Endothelial cell of umbilical vein (primary cell): Measurements from ENCODE around the gene EPB41L4B. TPM values are rescaled to one million over a fixed set of nuclear protein-coding genes. Genes with fewer than 3 reads are reported as not detected.
"Not testable (repeated sequence)": the region's sequence is repeated elsewhere in the genome, so short reads cannot be mapped to it uniquely, and the experiment has no call there.

ENCODE experiments used
- BruUV-seq: library from RNA; stranded (reverse); fragments of 400-500 nt; replicated peaks from 2 replicates; lab custom pipeline; 2021; lab: Mats Ljungman, UMichigan
- CTCF ChIA-PET: fragments of 300-600, 350-600 bp; sonication (Branson Sonifier 250); formaldehyde crosslinking; loops from one replicate; lab custom pipeline; 2021; ENCODE audit warnings: antibody characterized with exemption, inconsistent platforms; lab: Charles Lee
- POLR2A ChIA-PET: fragments of 300-600, 350-600 bp; sonication (Branson Sonifier 250); formaldehyde crosslinking; loops from one replicate; lab custom pipeline; 2021; ENCODE audit warnings: antibody characterized with exemption, inconsistent platforms; lab: Charles Lee
- DNase-seq: peaks from one replicate; pipeline ENCODE4 v3.0.0-alpha.2; 2011; ENCODE audit warnings: low read depth, low spot score
- FAIRE-seq: peaks from 2 replicates; lab custom pipeline; 2011; peaks lifted over from hg19 to GRCh38; lab: Jason Lieb, UNC
- H2AFZ ChIP-seq: 2 replicates; pipeline ENCODE4 v1.6.0; 2012; ENCODE audit warnings: low read depth, low read length, control low read depth, inconsistent platforms
- H3K27ac ChIP-seq: 2 replicates; pipeline ENCODE4 v1.5.1; 2011; ENCODE audit warnings: low read depth, mild to moderate bottlenecking, control low read depth, low read length, moderate library complexity; ENCODE audit not compliant: insufficient read depth
- H3K27me3 ChIP-seq, 2 experiments: 2 replicates each; pipeline versions ENCODE4 v1.6.0 to v1.6.1; 2011; ENCODE audit warnings: low read length in 2 of 2, mixed read lengths in 1 of 2; ENCODE audit not compliant: control insufficient read depth in 2 of 2, insufficient read depth in 2 of 2
- H3K36me3 ChIP-seq, 2 experiments: 2 replicates in 1 of 2; 3 replicates in 1 of 2; pipeline ENCODE4 v1.5.1; 2011; ENCODE audit warnings: low read length in 2 of 2, mild to moderate bottlenecking in 1 of 2, moderate library complexity in 1 of 2; ENCODE audit not compliant: control insufficient read depth in 2 of 2, insufficient read depth in 2 of 2; ENCODE audit errors: extremely low read depth in 1 of 2
- H3K4me1 ChIP-seq: 3 replicates; pipeline ENCODE4 v1.5.1; 2011; ENCODE audit warnings: mild to moderate bottlenecking, low read length; ENCODE audit not compliant: control insufficient read depth, insufficient read depth; ENCODE audit errors: extremely low read depth
- H3K4me2 ChIP-seq: 2 replicates; pipeline ENCODE4 v1.6.1; 2011; ENCODE audit warnings: low read length, control low read depth, mixed read lengths; ENCODE audit not compliant: insufficient read depth
- H3K4me3 ChIP-seq, 3 experiments: fragments of 200-600 bp in 1 of 3; sonication (generic), shearing (Covaris generic) in 1 of 3; replicated peaks in 1 of 3; 2 replicates each; pipeline ENCODE4 v1.5.1; 2011 to 2016; ENCODE audit warnings: control low read depth in 3 of 3, low read length in 3 of 3, mild to moderate bottlenecking in 2 of 3, inconsistent platforms in 1 of 3, low read depth in 1 of 3, moderate library complexity in 1 of 3; ENCODE audit not compliant: insufficient read depth in 1 of 3
- H3K79me2 ChIP-seq: 2 replicates; pipeline ENCODE4 v1.6.0; 2012; ENCODE audit warnings: low read length, inconsistent platforms; ENCODE audit not compliant: control insufficient read depth, insufficient read depth
- H3K9ac ChIP-seq: replicated peaks from 2 replicates; pipeline ENCODE3; 2011; ENCODE audit warnings: low read length, control low read depth; ENCODE audit not compliant: insufficient read depth; ENCODE audit errors: extremely low read depth
- H3K9me1 ChIP-seq: replicated peaks from 3 replicates; pipeline ENCODE4 v1.6.0; 2011; ENCODE audit warnings: mild to moderate bottlenecking, low read length; ENCODE audit not compliant: control insufficient read depth, insufficient read depth; ENCODE audit errors: extremely low read depth
- H3K9me3 ChIP-seq: replicated peaks from 2 replicates; pipeline ENCODE4 v1.5.1; 2012; ENCODE audit warnings: low read length, inconsistent platforms; ENCODE audit not compliant: control insufficient read depth, insufficient read depth
- H4K20me1 ChIP-seq: replicated peaks from 2 replicates; pipeline ENCODE3; 2011; ENCODE audit warnings: mild to moderate bottlenecking, low read length; ENCODE audit not compliant: control insufficient read depth, insufficient read depth; ENCODE audit errors: extremely low read depth
- GATA2 ChIP-seq: IDR thresholded peaks from 2 replicates; pipeline ENCODE4 v1.7.0; 2011; ENCODE audit warnings: low read depth, mild to moderate bottlenecking, moderate library complexity, mixed read lengths, low read length; ENCODE audit not compliant: insufficient read length, insufficient read depth
- MAX ChIP-seq: IDR thresholded peaks from 2 replicates; pipeline ENCODE4 v1.6.1; 2011; ENCODE audit not compliant: insufficient read depth, insufficient read length
- MYC ChIP-seq: IDR thresholded peaks from one replicate; pipeline ENCODE4 v1.6.1; 2011; ENCODE audit warnings: mild to moderate bottlenecking, low read depth, low read length
- dilution Hi-C: fragments of 300-500 bp; cut with MboI; formaldehyde crosslinking; loops from one replicate; pipeline ENCODE4 v1.15.0; 2019; ENCODE audit warnings: low sequenced_read_pairs; ENCODE audit not compliant: extremely low pct_ligation_motif_present
- intact Hi-C: fragments of 100-400 bp; cut with micrococcal nuclease; formaldehyde crosslinking; loops from one replicate; pipeline ENCODE4 v1.10.0; 2022
- polyA plus RNA-seq, 4 experiments: library from polyadenylated mRNA; depleted of rRNA in 3 of 4; stranded (reverse) in 3 of 4; unstranded in 1 of 4; fragments of >200 nt; gene quantifications; 2 replicates each; pipeline versions ENCODE4 v1.2.1 to v1.2.3, GENCODE V29; 2011 to 2012; ENCODE audit warnings: missing spikeins in 1 of 4
- total RNA-seq: library from RNA; stranded (reverse); gene quantifications from 2 replicates; pipeline ENCODE4 v1.2.3, GENCODE V29; 2021
- TF ChIP-seq, protein P1 (sequence below), 2 donors: IDR thresholded peaks; 1 replicate in 1 of 2; 2 replicates in 1 of 2; pipeline ENCODE4 v1.5.1; 2011; ENCODE audit warnings: low read length in 2 of 2, mild to moderate bottlenecking in 2 of 2, moderate library complexity in 2 of 2, control low read depth in 1 of 2, inconsistent platforms in 1 of 2, low read depth in 1 of 2; ENCODE audit not compliant: insufficient read depth in 1 of 2; ENCODE audit errors: extremely low read depth in 1 of 2

EPB41L4B gene
- total and polyA plus RNA-seq, 2 donors (not counting 3 experiments of a cell fraction or from before 2014, with no cell fraction given), result 0.10 to 0.15 TPM

DNA sequence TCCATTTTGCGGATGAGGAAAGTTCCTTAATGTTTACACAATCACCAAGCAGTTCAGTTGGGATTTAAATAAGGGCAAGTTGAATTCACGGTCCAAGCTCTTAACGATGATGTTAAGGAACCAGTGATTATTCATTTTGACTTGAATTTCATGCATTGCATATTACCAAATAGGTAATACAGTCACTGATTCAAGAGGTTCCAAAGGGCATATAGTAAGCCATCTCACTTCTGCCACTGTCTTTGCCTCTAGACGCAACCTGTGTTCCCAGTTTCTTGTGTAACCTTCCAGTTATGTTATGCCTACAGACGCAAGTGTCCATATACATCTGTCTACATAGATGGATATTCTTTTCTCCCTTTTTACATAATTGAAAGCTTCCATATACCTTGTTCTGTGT, 39.9 kb upstream of the EPB41L4B start:
- BruUV-seq, result no TSS peak
- no peaks in the 10 kb centered on the region for H3K79me2 ChIP-seq
- CTCF ChIA-PET, result interaction anchor here (1.7 kb wide), 1 partner anchor 15 kb away, joined by 4 read pairs; no protein-coding TSS in a partner anchor

GRCh38 chr9:109358968-109359603, 38.2 kb upstream of the EPB41L4B start:
- H3K9ac ChIP-seq, H4K20me1 ChIP-seq, H3K27ac ChIP-seq, POLR2A ChIA-PET, H3K79me2 ChIP-seq, H3K4me1 ChIP-seq, DNase-seq, H3K27me3 ChIP-seq, H3K4me2 ChIP-seq, FAIRE-seq, dilution Hi-C loops, H3K9me1 ChIP-seq, intact Hi-C loops, H3K36me3 ChIP-seq, H2AFZ ChIP-seq, H3K9me3 ChIP-seq, H3K4me3 ChIP-seq, BruUV-seq: not testable (repeated sequence)
- CTCF ChIA-PET, result interaction anchor here (1.7 kb wide), 1 partner anchor 14 kb away, joined by 4 read pairs; no protein-coding TSS in a partner anchor

More for the DNA sequence above, 39.9 kb upstream of the EPB41L4B start:
- H3K4me1 ChIP-seq, result no peaks in the 10 kb centered on the region
- H4K20me1 ChIP-seq, result no peaks in the 10 kb centered on the region
- H3K27me3 ChIP-seq, result no peaks in the 10 kb centered on the region
- no peak overlapping the region for H3K4me2 ChIP-seq
- H3K27ac ChIP-seq, result no peak overlapping the region
- H3K9ac ChIP-seq, result no peak overlapping the region
- dilution Hi-C loops, result no loop called here
- H3K9me3 ChIP-seq, result no peaks in the 10 kb centered on the region
- POLR2A ChIA-PET, result no interaction called here
- intact Hi-C loops, result no loop called here
- no peak overlapping the region for H3K4me3 ChIP-seq
- FAIRE-seq (no peak), DNase-seq (no peak)
- H3K36me3 ChIP-seq, result no peaks in the 10 kb centered on the region
- no peak for TF ChIP-seq MAX
- TF ChIP-seq, protein P1, sequence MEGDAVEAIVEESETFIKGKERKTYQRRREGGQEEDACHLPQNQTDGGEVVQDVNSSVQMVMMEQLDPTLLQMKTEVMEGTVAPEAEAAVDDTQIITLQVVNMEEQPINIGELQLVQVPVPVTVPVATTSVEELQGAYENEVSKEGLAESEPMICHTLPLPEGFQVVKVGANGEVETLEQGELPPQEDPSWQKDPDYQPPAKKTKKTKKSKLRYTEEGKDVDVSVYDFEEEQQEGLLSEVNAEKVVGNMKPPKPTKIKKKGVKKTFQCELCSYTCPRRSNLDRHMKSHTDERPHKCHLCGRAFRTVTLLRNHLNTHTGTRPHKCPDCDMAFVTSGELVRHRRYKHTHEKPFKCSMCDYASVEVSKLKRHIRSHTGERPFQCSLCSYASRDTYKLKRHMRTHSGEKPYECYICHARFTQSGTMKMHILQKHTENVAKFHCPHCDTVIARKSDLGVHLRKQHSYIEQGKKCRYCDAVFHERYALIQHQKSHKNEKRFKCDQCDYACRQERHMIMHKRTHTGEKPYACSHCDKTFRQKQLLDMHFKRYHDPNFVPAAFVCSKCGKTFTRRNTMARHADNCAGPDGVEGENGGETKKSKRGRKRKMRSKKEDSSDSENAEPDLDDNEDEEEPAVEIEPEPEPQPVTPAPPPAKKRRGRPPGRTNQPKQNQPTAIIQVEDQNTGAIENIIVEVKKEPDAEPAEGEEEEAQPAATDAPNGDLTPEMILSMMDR (IDR thresholded peaks at IDR 0.05; ENCODE audit: extremely low read depth in 1 of 2, insufficient read depth in 1 of 2, low read depth in 1 of 2, low read length in 2 of 2), result no peak
- TF ChIP-seq MYC, result no peak
- no peak for TF ChIP-seq GATA2
- H3K9me1 ChIP-seq, result no peaks in the 10 kb centered on the region
- H2AFZ ChIP-seq, result no peak overlapping the region
